HG02943 (cell line): ENCODE results near the gene ZFPL1.

ENCODE experiments used
- ATAC-seq: cut with Tn5 transposase; IDR thresholded peaks from one replicate; pipeline ENCODE4 v1.9.1; 2021; ENCODE audit warnings: mild to moderate bottlenecking, low read depth, moderate library complexity; ENCODE audit not compliant: unreplicated experiment

Gene ZFPL1

DNA sequence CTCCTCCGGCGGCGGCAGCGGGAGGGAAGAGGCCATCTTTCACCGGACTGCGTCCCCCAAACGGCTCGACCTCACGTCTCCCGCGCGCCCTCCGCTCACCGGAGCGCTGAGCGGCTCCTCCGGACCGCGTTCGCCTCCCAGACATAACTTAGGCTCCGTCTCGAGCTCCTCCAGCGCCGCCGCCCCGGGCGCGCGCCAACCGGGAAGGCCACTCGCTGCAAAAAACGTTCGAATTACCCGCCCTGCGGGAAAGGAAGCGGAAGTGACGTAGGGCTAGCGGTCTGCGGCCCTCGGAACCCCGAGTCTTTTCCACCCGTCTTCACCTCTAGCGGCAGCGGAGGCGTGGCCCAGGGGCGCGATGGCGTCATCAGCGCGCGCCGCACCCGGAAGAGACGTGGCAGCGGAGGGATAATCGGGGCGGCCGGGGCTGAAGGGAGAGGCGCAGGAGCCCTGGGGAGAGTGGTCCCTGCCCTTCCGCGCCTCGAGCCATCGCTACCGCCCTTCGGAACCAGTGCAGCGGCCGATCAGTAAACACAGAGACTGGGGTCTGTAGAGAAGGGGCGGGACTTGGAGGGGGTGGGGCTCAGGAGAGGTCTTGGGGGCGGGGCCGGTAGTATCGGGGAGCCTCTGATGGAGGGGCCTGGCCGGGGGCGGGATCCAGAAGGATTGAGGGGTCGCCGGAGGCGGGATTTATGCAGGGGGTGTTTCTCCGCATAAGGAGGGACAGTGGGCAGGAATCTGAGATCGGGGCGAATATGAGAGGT is at the start of gene ZFPL1, which contains the start of gene CDCA5:
TSS of gene ZFPL1 (plus strand) at position 389 of the 764 bp plus-strand sequence. CDS start 477 bp downstream, outside the sequence.
TSS of gene CDCA5 (minus strand) at position 207 of the 764 bp plus-strand sequence. CDS start at position 145, 62 bp downstream.
- ATAC-seq, result peak; percentile 71

DNA sequence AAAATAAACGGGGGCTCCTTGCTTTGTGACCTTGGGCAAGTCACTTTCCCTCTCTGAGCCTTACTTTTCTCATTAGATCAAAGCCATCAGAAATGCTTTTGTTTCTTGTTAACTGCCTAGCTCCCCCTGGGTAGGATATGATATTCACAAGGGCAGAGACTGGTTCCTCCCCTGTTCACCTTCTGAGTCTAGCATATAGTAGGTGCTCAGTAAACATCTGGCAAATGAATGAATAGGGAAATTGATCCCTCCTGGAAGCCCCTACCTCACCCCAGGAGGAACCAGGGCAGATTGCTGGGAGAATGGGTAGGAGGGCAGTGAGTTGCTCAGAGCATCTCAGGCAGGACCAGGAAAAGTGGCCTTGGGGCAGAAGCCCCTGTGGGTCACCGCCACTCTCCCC is 49.6 kb upstream of the ZFPL1 start:
- ATAC-seq, result no peak

- ATAC-seq, result no peak
These were observed 48.4 kb upstream of the ZFPL1 start for GRCh38 chr11:65035579-65035978.

- ATAC-seq, result no peak
These were observed 47.1 kb upstream of the ZFPL1 start for GRCh38 chr11:65036931-65037330.

GRCh38 chr11:65040520-65040846 is 43.5 kb upstream of the ZFPL1 start:
- ATAC-seq, result no peak

GRCh38 chr11:65040847-65041622 is 43.0 kb upstream of the ZFPL1 start, which contains the start of gene SAC3D1:
Gene SAC3D1, plus strand, starts transcription at chr11:65041210. Its CDS starts 83 bp downstream, at chr11:65041293.
- ATAC-seq, result peak; percentile 81

DNA sequence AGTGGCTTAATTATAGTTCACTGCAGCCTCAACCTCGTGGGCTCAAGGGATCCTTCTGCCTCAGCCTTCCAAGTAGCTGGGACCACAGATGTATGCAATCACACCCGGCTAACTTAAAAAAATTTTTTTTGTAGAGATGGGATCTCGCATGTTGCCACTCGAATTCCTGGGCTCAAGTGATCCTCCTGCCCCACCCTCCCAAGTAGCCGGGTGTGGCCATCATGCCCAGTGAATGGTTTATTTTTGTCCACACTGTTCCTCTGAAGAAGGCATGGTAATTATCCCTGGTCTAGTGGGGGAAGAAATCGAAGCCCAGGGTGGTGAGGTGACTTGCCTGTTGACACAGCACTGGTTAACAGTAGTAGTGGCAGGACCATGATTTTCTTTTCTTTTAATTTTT is 41.1 kb upstream of the ZFPL1 start:
- ATAC-seq, result no peak

DNA sequence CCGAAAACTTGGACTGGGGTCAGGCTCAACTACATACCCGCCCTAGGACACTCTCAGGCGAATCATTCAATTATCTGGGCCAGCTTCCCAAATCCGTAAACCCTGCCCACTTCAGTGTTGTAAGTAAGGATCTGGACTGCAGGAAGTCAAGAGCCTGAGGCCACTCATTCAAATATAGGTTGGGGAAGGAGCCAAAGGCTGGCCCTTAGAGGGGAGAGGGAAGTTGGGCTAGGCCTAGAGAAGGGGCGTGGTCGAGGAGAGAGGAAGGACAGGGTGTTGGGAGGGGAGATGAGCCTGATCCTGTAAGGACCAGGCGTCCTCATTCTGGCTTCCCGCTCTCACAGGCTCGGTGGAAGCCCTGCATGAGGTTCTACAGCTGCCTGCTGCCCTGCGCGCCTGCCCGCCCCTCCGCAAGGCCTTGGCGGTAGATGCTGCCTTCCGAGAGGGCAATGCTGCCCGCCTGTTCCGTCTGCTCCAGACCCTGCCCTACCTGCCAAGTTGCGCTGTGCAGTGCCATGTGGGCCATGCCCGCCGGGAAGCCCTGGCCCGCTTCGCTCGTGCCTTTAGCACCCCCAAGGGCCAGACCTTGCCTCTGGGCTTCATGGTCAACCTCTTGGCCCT is 40.0 kb upstream of the ZFPL1 start:
- no peak for ATAC-seq

DNA sequence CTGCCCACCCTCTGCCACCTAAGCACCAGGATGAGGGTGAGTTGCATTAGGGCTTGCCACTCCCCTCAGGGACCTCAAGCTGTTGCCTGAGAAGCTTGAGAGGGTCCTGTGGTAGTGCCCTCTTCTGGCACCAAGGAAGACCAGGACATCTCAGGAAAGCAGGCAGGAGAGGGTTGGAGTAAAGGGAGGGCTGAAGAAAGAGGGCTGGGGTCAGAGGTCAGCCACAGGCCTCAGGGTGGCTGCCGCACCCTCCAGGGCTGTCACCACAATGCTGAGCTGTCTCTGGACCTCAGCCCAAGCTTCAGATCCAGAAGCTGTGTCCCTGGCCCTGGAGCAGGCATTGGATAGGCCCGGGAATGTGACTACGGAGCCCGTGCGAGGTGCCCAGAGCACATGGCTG is 39.0 kb upstream of the ZFPL1 start:
- no peak for ATAC-seq

- no peak for ATAC-seq
These were observed 38.3 kb upstream of the ZFPL1 start for GRCh38 chr11:65045728-65046127.

DNA sequence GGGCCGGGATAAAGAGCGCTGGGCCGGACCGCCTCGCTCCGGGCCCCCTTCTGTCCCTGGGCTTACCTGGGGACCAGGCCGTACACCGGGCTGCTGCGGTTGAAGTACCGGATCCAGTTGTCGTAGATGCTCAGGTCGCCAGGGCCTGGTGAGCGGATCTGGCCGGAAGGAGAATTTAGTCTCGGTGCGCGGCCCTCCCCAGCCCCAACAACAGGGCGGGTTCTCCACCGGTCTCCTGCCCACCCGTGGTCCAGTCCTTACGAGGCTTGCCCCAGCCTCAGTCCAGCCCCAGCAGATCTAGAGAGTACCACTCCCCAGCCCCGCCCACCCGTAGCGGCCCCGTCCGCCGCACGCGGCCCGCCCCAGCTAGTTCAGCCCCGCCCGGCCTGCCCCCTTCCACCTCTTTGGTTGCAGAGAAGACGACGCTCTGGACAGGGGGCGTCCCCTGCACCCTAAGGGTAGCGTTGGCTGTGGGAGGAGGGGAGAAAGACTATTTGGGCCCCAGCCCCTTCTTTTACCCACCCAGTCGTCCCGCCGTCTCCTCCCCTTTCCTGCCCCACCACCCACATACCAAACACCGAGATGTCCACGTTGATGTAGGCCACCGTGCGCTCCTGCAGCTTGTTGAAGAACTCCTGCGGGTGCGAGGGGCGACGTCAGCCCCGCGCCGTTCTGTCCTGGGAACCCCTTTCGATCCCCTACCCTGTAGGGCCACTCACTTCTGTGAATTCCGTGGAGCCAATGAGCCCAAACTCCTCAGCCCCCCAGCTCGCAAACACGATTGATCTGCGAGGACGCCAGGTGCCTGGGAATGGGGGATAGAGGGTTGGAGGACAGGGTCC is 36.2 kb upstream of the ZFPL1 start:
- ATAC-seq, result no peak

GRCh38 chr11:65051398-65051858 is 32.6 kb upstream of the ZFPL1 start:
- ATAC-seq, result no peak

GRCh38 chr11:65053827-65054508 is 30.1 kb upstream of the ZFPL1 start:
- ATAC-seq, result no peak

GRCh38 chr11:65055538-65055937 is 28.5 kb upstream of the ZFPL1 start:
- ATAC-seq, result no peak

GRCh38 chr11:65056999-65057398 is 27.0 kb upstream of the ZFPL1 start:
- ATAC-seq, result no peak

- no peak for ATAC-seq
These were observed 26.5 kb upstream of the ZFPL1 start for GRCh38 chr11:65057526-65057925.

GRCh38 chr11:65058012-65058411 is 26.0 kb upstream of the ZFPL1 start:
- ATAC-seq, result no peak

GRCh38 chr11:65058419-65059054 is 25.5 kb upstream of the ZFPL1 start, which contains the start of gene NAALADL1:
Gene NAALADL1, minus strand, starts transcription at chr11:65058553. Its CDS starts 32 bp downstream, at chr11:65058521.
- no peak for ATAC-seq

- ATAC-seq, result no peak
These were observed 24.5 kb upstream of the ZFPL1 start for GRCh38 chr11:65059523-65059922.
